Osteocyte (in vitro differentiated cells): ENCODE measurements around the gene EXOC6. TPM values are rescaled to one million over a fixed set of nuclear protein-coding genes. Genes with fewer than 3 reads are reported as not detected.

Experiments
- DNase-seq: peaks from one replicate; pipeline ENCODE4 v3.0.0; 2021; ENCODE audit warnings: mixed read lengths; ENCODE audit not compliant: unreplicated experiment; ENCODE audit errors: extremely low spot score
- H3K27ac Mint-ChIP-seq: one replicate; pipeline ENCODE4 v1.8.0; 2021; ENCODE audit warnings: mild to moderate bottlenecking, mixed read lengths; ENCODE audit not compliant: unreplicated experiment
- H3K27me3 Mint-ChIP-seq: one replicate; pipeline ENCODE4 v1.8.0; 2021; ENCODE audit warnings: mixed read lengths; ENCODE audit not compliant: unreplicated experiment
- H3K36me3 Mint-ChIP-seq: one replicate; pipeline ENCODE4 v1.8.0; 2021; ENCODE audit warnings: mixed read lengths; ENCODE audit not compliant: unreplicated experiment
- H3K4me1 Mint-ChIP-seq: one replicate; pipeline ENCODE4 v1.8.0; 2021; ENCODE audit warnings: mixed read lengths; ENCODE audit not compliant: unreplicated experiment
- H3K4me3 Mint-ChIP-seq: one replicate; pipeline ENCODE4 v1.8.0; 2021; ENCODE audit warnings: mild to moderate bottlenecking, moderate library complexity, mixed read lengths; ENCODE audit not compliant: unreplicated experiment
- H3K9me3 Mint-ChIP-seq: one replicate; pipeline ENCODE4 v1.8.0; 2021; ENCODE audit warnings: mixed read lengths; ENCODE audit not compliant: unreplicated experiment
- total RNA-seq: library from RNA; stranded (reverse); gene quantifications from 2 replicates; pipeline ENCODE4 v1.2.1, GENCODE V29; 2021
- TF ChIP-seq, protein P1 (sequence below): fragments of 200-600 bp; sonication (generic); IDR thresholded peaks from 2 replicates; pipeline ENCODE4 v1.5.0; 2021; ENCODE audit warnings: antibody characterized with exemption, mild to moderate bottlenecking, moderate library complexity

Gene EXOC6
- total RNA-seq, 1 donor from 2014 or later = 8.5 TPM

DNA sequence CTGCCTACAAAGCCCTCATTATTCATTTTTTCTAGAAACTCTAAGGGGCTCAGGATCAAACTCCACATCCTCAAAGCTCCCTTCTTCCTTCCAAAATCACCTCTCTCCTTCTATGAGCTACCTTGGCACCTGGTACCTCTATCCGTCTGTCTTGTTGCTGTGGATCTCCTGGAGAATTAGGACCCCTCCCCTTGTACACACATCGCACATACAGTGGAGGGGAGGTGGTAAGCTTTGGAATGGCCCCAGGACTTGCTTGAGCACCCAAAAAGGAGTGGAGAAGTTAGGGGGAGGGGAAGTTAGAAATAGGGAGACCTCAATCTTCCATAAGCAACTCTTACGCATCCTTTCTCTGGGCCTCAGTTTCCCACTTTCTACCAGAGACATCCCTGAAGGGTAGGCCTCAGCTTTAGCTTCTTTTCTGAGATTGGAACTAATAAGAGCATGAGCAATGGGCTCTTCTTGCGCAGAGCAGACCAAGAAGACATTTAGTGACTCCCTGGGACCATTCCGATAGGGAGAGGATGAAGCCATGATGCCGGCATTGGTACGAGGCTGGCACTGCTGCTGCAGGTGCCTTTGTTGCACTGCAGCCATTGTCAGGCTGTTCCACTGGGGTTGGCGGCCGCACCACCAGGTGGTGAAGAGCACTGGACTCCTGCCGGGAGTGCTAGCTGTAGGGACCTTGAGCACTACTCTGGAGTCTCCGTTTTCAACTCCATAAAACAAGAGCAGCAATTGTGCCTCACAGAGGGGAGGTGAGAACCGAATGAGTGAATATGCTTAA is 216.7 kb downstream of the EXOC6 start:
- Mint-ChIP-seq H3K27me3 (peaks cover 57% of the 10 kb centered on the region), H3K4me1 (peaks cover 20% of the 10 kb centered on the region), H3K4me3 (peak overlapping the region; percentile 56), H3K36me3 (no peaks in the 10 kb centered on the region), H3K27ac (no peak overlapping the region), H3K9me3 (no peaks in the 10 kb centered on the region)
- no peak for DNase-seq
- TF ChIP-seq, protein P1, sequence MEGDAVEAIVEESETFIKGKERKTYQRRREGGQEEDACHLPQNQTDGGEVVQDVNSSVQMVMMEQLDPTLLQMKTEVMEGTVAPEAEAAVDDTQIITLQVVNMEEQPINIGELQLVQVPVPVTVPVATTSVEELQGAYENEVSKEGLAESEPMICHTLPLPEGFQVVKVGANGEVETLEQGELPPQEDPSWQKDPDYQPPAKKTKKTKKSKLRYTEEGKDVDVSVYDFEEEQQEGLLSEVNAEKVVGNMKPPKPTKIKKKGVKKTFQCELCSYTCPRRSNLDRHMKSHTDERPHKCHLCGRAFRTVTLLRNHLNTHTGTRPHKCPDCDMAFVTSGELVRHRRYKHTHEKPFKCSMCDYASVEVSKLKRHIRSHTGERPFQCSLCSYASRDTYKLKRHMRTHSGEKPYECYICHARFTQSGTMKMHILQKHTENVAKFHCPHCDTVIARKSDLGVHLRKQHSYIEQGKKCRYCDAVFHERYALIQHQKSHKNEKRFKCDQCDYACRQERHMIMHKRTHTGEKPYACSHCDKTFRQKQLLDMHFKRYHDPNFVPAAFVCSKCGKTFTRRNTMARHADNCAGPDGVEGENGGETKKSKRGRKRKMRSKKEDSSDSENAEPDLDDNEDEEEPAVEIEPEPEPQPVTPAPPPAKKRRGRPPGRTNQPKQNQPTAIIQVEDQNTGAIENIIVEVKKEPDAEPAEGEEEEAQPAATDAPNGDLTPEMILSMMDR = no peak

GRCh38 chr10:93065675-93066543 is 217.6 kb downstream of the EXOC6 start:
- no peak for DNase-seq
- peak overlapping the region; percentile 56 for H3K4me3 Mint-ChIP-seq
- no peaks in the 10 kb centered on the region for H3K36me3 Mint-ChIP-seq
- TF ChIP-seq, protein P1 = no peak
- peaks cover 65% of the 10 kb centered on the region for H3K27me3 Mint-ChIP-seq
- no peak overlapping the region for H3K27ac Mint-ChIP-seq
- H3K4me1 Mint-ChIP-seq = peaks cover 19% of the 10 kb centered on the region
- H3K9me3 Mint-ChIP-seq = no peaks in the 10 kb centered on the region

DNA sequence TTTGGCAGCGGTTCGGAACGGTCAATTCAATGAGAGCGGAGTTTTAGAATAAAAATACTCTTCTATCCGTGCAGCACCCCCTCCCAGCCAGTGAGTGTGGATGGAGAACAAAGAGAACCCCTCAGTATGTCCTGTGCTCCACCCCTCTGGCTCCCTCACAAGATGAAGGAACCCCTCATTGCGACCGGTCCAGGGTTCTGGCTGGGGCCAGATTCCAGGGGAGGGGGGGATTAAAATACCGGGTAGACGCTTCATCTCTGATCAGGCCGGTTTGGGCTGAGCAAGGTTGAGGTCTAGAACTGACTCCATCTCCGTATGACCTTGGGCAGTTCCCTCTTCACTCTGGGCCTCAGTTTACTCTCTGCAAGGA is 218.2 kb downstream of the EXOC6 start:
- DNase-seq = no peak
- Mint-ChIP-seq H3K4me1 (peaks cover 19% of the 10 kb centered on the region), H3K9me3 (no peaks in the 10 kb centered on the region), H3K36me3 (no peaks in the 10 kb centered on the region), H3K27ac (no peak overlapping the region), H3K4me3 (peak overlapping the region; percentile 35), H3K27me3 (peaks cover 69% of the 10 kb centered on the region)
- TF ChIP-seq, protein P1 = no peak

DNA sequence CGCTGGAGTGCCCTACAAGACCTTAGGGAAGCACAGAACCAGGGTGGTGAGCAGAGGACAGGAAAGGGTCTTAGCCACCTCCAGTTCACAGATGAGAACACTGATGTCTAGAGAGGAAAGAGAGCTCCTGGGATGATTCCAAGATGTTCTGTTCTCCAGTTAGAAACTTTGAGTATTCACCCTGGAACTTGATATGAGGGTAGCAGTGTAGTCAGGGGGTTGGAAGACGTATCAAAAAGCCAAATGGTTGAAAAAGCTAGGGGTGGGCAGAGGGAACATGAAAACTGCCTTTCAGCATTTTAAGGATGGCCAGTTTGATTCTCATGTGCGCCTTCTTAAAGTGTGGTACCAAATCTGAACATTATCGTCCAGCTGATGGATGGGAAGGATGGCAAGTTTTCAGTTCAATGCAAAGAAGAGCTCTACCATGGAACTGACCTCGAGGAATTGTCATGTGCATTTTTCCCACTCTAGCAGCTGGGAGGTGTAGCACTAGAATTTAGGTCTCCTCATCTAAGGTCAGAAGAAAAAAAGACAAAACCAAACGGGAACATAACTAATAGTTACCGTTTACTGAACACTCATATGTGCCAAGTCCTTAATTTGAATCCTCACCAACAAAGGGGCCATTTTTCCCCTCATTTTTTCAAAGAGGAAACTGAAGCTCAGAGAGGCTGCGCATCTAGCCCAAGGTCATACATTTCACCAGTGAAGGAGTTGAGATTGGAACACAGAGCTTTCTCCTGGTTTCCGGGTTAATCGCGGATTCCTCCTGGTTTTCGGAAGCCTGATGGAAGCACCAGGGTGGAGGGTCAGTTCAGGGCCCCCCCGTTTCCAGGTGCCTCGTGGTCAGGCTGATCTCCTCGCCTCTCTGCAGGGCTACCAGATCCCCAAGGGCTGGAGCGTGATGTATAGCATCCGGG is 219.4 kb downstream of the EXOC6 start:
- H3K27me3 Mint-ChIP-seq = peaks cover 81% of the 10 kb centered on the region

More for the DNA sequence above, 219.4 kb downstream of the EXOC6 start:
- no peak overlapping the region for H3K4me3 Mint-ChIP-seq
- H3K36me3 Mint-ChIP-seq = no peaks in the 10 kb centered on the region
- no peaks in the 10 kb centered on the region for H3K9me3 Mint-ChIP-seq
- H3K27ac Mint-ChIP-seq = no peak overlapping the region
- TF ChIP-seq, protein P1 = no peak
- peaks cover 30% of the 10 kb centered on the region for H3K4me1 Mint-ChIP-seq
- DNase-seq = no peak
